CD4-positive, alpha-beta memory T cell (primary cell): ENCODE data around the gene DDX59. TPM values are rescaled to one million over a fixed set of nuclear protein-coding genes. Genes with fewer than 3 reads are reported as not detected.

ENCODE experiments used
- polyA plus RNA-seq, 2 donors: library from polyadenylated mRNA; unstranded; fragments of 300-500 nt; fragmentation: Illumina TruSeq; gene quantifications; one replicate each; pipeline ENCODE4 v1.2.3, GENCODE V29; 2021
- total RNA-seq, 2 experiments: library from RNA; stranded (reverse); gene quantifications; one replicate each; pipeline ENCODE4 v1.2.3, GENCODE V29; 2021

The DDX59 gene
- total and polyA plus RNA-seq, 4 experiments from 2014 or later, result 18.2 to 37.5 (median 30.9) TPM

Other genes starting within 250 kb of the DDX59 start
- under 1 TPM in 1 of 2 experiments, not detected in 1; 0.06 TPM for gene KIF14, start 49.2 kb downstream of the DDX59 start, total RNA-seq
- gene KIF14, start 49.2 kb downstream of the DDX59 start, polyA plus RNA-seq, result not detected
- 1 to 10 TPM; 6.1 to 7.5 TPM for gene CAMSAP2, start 69.0 kb upstream of the DDX59 start, total RNA-seq
- 1 to 10 TPM; 1.1 to 1.4 TPM for gene CAMSAP2, start 69.0 kb upstream of the DDX59 start, polyA plus RNA-seq
- gene GPR25, start 203.1 kb upstream of the DDX59 start, total RNA-seq, result 1 to 10 TPM; 7.7 to 9.2 TPM
- gene GPR25, start 203.1 kb upstream of the DDX59 start, polyA plus RNA-seq, result 10 to 100 TPM; 23.0 to 66.5 TPM
- under 1 TPM; 0.20 to 0.28 TPM for gene INAVA, start 225.0 kb upstream of the DDX59 start, total RNA-seq
- gene INAVA, start 225.0 kb upstream of the DDX59 start, polyA plus RNA-seq, result under 1 TPM in 1 of 2 donors, not detected in 1; 0.70 TPM